Stimulated activated CD8-positive, alpha-beta memory T cell treated with anti-CD3 and anti-CD28 coated beads, Interleukin-7, amount 100 ng/mL, for 24 hours (primary cell): ENCODE results near the gene NUAK2.
"Not testable (repeated sequence)": the region's sequence is repeated elsewhere in the genome, so short reads cannot be mapped to it uniquely, and the experiment has no call there.

ENCODE experiments used
- DNase-seq: peaks from one replicate; pipeline ENCODE4 v3.0.0-alpha.2; 2020; ENCODE audit warnings: low read depth

The NUAK2 gene

DNA sequence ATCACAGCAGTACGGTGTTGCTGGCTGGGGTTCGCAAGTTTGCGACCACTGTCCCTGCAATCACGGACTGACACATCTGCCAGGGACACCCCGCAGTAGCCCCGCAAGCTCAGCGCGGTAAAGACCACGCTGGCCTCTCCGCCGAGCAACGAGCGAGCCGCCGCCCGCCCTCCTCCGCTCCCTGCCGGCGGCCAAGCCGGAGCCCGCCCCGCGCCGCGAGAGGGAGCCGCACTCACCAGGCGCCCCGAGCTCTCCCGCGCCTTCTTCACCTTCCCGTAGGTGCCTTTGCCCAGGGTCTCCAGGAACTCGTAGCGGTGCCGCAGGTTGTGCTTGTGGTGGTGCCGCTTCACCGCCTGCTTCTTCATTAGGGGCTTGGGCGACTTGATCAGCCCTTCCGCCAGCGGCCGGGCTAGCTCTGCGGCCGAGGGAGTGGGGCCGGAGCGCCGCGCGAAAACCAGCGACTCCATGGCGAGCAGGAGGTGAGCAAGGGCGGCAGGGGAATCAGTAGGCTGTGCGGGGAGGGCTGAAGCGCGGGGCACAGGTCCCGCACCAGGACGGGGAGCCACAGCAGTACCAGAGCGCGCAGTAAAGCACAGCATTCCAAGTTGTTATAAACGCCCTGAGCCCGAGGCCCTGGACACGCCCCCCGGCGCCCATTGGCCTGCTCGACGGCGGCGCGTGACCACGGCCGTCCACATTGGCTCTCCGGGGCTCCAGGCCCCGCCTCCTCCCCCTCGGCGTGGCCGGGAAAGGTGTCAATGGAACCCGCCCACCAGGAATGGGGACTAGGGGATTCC is at the start of gene NUAK2:
NUAK2 (minus strand) TSS at position 584 of the 797 bp plus-strand sequence; CDS start at position 467, 117 bp downstream.
- peak; percentile 53 for DNase-seq

DNA sequence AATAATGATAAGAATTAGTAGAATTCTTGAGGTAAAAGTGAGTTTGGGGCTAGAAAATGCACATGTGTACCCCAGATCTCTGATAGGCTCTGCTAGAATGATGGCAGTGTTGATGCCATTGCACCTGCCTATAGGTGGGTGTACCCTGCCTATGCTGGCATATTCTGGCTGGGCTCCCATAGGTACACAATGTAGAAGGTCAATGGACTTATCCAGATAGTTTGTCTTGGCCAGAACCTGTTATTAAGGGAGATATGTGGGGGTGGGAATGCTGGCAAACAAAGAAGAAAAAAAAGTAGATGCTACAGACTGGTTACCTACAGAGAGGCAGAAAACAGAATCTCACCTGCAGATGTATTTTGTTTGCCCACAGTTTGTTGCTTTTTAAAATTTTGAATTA is 49.2 kb upstream of the NUAK2 start:
- no peak for DNase-seq

DNA sequence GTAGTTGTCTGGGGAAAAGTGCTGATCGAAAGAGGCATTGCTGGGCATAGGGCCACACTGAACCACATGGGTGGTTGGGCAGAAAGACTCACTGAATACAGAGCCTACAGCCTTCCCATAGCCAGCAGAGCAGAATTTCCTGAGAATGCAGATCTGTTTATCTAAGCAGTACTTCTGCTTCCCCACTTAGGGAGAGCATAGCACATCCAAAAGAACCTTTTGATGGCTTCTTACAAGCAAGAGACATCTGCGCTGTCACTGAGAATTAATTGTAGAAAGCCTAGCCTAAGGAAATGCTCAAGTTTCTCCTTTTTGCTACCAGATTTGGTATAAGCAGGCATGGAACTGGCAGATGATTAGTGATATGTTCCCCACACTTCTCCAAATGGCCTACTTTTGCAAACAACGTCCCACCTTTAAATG is 48.2 kb upstream of the NUAK2 start:
- DNase-seq, result no peak

DNA sequence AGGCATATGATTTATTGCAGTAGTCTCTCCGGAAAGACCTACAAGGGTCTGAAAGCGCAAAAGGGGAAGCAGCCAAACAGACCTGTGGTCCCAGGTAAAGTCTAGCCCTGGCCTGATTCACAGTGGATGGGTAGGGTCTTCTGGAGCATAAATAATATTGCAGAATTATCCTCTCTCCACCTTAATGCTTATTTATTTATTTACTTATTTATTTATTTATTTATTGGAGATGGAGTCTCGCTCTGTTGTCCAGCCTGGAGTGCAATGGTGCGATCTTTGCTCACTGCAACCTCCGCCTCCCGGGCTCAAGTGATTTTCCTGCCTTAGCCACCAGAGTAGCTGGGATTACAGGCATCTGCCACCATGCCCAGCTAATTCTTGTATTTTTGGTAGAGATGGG is 46.9 kb upstream of the NUAK2 start:
- DNase-seq, result no peak

DNA sequence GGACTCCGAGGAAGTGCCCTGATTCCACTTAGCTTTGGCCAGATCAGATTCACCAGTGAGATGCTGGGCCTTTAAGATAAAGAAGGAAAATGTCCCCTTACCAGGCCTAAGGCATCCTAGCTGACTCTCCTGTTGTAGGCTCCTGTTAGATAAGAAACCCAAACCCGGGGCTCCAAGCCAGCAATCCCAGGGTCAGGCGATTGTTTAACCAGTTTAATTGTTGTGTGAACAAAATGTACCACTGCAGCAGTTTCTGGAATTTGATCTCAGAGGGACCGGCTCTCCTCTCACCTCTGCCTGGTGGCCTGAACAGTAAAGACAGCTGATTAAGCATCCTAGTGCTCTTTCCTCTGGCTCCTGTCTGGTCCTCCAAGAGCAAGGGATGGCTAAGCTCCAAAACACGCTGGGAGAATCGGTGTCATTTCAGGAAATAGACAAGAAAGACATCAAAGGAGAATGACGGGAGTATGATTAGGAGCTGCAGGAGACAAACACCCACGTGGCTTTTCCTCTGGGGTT is 44.5 kb upstream of the NUAK2 start:
- no peak for DNase-seq

DNA sequence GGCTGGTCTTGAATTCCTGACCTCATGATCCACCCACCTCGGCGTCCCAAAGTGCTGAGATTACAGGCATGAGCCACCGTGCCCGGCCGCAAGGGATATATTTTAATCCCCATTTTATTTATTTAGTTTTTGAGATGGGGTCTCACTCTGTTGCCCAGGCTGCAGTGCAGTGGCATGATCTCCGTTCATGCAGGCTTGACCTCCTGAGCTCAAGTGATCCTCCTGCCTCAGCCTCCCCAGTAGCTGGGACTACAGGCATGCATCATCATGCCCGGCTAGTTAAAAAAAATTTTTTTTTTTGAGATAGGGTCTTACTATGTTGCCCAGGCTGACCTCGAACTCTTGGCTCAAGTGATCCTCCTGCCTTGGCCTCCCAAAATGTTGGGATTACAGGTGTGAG is 43.5 kb upstream of the NUAK2 start:
- DNase-seq, result not testable (repeated sequence)

DNA sequence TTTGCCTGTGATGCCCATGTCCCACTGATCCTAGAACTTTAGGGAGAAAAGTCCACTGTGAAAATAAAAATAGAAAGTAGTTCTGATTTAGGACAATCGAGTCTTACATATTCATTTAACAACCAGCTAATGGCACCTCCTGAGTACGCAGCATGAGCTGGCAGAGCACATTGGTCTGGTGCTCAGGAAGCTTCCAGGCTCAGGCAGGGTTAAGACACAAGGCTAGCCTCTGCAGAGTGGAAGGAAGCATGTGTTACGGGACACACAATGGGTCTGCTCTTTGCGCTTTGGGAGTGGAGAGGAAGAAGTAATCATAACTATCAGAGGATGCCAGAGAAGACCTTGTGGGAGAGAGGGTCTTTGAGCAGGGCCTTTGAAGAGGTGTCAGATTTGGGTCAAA is 39.3 kb upstream of the NUAK2 start:
- no peak for DNase-seq

DNA sequence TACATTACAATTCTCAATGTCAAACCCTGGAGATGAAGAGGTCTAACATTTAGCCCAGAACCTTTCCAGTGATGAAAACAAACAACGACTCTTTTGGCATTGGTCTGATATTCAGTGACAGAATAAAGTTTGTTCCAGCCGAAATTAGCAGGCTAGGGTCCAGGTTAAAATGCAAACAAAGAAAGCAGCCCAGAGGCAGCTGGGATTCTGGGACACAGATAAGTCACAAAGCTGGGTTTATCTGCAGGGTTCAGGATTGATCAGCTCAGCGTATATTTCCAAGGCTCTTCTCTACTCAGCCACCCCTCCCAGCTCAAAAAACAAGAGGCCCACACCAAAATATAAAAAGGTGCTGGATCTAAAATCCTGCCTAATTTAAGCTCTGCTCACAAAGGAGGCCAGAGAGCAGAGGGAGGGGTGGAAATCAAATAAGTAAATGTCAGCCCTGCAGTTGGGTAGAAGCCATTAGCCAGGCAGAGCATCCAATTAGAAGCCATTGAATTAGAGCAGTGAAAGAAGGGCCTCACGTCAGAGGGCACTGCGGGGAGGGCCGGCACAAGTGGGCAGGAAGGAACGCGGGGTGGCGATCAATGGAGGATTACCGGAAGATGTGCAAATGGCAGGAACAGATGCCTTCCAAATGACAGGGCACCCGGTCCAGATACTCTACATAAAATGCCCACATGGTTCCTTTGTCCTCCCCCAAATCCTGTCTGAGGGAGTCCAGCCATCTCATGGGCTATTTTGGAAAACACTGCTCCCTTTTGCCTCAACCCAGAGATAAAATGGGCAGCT is 38.4 kb upstream of the NUAK2 start:
- no peak for DNase-seq

DNA sequence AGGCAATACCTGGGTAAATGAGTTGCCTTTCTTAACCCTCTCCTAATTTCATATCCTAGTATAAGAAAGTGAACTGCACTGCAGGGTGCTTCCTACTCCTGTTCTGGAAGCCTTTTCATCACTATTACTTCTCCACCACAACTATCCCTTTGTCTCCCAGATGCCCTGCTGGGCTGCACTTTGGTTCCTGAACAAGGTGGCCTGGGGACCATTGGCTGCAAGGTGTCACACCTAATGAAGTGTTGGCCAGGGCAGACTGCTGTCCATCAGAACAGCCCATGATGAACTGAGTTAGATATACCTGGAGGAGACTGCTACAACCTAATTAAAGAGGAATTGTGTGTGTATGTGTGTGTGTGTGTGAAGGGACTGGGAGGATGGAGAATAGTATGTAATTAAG is 37.0 kb upstream of the NUAK2 start:
- DNase-seq, result no peak

DNA sequence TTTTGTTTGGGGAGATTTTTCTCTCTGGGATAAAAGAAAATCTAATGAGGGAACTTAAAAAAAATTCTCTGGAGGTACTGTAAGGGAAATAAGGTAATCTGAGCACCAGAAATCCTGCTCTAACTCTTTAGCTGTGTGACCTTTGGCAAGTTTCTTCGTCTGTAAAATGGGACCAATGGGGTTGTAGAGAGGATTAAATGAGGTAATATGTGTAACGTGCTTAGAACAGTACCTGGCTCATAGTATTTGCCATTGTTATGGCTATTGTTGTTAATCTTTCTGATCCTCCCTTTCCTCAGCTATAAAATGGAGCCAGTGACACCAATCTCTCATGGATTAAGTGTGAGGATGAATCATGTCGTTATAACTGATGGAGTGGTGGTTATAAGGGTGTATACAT is 36.0 kb upstream of the NUAK2 start:
- DNase-seq, result no peak

DNA sequence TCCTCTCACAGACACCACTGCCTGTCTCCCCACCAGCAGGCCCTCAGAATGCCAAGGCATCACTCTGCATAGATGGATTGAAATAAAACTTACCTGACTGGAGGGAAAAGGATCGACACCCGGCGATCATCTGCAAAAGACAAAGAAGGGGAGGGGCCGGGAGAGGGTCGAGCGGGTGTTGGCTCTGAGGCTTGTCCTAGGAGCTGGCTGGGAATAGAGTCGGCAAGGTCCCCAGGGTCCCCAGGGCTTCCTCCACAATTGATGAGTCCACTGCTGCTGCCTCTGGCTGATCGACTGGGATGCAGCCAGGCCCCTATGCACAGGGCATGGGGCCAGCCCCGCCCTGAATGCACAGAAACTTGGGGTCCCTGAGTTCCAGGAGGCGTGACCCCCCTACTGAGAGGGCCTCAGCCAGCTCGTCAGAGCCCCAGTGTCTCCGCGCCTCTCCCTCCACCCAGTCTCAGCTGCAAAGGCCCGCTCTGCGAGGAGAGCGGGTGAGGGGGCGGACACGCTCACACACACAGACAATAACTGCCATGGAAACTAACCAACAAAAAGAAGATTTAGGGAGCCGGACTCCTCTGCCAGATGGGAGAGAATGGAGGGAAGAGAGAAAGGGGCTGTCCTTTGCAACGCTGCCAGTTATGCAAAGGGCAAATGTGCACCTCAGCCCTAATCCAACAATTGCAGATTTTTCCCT is 35.0 kb upstream of the NUAK2 start, which contains the start of gene KLHDC8A:
KLHDC8A (minus strand) TSS at position 483 of the 700 bp plus-strand sequence. CDS start 13,318 bp downstream, outside the sequence.
- no peak for DNase-seq

DNA sequence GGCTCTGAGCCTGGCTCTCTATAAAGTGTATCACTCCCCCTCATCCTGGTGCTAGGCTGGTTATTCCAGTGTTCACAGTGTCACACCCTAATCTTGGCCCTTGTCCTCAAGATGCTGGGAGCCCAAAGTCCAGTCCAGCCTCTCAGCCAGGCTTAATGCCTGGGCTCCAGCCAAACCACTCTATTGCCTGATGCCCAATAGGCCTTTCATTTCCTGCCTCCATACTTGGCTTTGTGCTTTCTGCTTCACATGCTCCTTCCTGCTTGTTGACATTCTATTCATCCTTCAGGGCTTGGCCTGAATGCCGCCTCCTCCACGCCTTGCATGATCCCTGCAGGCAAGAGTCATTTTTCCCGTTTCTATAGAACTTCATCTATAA is 33.5 kb upstream of the NUAK2 start:
- DNase-seq, result no peak

DNA sequence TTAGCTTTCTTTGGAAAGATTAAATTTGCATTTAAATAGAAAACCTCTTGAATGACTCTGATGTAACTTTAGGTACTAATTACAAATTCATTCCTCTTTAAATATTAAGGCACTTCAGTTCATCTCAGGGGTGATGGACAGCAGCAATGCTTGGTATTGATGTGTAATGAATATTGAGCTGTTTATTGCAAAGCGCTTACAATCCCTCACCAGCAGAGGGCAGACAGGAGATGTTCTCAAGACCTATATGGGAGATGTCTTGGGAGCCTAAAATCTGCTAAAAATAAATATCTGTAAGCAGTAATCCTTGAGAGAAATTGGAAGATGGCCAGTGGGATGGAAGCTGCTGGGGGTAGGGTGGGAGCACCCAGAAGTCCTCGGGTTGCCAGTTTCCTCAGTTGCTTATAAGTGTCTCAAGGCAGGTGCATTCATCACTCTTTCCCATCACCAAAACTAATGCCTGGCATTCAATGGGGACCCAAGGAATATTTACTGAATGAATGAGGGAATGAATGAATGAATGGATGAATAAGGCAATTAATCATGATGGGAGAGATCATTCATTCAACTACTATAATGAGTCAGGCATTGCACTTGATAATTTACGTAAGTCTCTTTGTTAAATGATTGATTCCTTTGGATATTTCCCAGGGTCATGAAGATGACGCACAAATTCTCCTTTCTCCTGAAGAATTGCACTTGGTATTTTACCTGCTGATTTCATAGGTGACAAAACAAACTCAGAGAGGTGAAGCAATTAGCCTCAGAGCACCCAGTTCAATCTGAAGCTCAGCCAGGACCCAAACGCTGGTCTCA is 32.9 kb upstream of the NUAK2 start:
- DNase-seq, result peak; percentile 33

DNA sequence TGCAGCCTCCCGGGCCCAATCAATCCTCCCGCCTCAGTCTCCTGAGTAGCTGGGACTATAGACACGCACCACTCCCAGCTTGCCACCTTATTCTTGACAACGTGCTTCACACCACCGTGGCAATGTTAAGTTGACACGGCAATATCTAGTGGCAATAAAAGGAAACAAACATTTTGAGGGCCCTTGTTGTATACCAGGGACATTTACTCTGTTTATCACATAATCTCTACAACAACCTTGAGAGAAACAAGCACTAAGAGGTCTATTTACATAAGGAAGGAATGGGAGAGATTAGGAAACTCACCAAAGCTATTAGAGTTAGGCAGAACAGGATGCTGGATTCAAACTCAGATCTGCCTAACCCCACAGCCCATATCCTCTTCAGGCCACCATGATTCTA is 32.1 kb upstream of the NUAK2 start:
- no peak for DNase-seq

DNA sequence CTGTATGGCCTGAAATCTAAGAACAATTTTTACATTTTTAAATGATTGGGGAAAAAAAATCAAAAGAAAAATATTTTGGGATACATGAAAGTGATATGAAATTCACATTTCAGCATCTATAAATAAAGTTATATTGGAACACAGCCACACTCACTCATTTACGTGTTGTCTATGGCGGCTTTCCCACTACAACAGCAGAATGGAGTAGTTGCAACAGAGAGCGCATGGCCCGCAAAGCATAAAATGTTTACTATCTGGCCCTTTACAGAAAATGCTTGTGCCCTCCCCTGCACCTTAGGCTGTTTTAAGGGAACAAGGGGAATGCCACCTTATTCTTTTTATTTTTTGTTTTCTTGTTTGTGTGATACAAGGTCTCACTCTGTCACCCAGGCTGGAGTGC is 31.6 kb upstream of the NUAK2 start:
- no peak for DNase-seq

DNA sequence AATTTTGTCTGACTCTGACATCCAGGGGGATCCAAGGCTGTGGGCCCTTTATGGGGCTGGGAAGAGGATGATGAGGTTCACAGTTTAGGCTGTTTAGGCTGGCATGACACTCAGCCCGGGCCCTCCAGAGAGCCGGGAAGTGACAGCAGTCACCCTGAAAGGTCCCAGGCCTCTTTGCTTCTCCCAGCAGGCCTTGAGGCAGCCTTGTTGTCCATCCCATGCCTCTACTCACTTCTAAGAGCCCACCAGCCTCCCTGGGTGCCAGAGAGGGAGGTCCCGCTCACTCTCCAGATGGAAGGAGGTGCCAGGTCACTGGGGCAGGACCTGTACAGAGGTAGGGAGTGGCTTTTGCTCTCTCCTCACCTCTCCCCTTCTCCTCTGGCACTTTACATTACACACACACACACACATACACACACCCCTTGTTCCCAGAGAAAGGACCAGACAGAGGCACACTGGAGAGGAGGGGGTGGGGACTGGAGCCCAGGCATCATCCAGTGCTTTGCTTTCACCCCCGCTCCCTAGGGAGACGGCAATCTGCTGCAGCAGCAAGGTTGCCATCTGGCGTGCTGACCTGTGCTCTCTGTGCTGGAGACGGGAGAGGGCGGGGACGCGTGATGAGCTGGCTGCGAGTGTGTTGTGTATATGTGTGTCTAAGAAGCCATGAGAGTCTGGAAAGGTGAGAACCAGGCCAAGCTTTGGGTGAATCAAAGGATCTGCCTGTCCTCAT is 30.6 kb upstream of the NUAK2 start:
- DNase-seq, result no peak

DNA sequence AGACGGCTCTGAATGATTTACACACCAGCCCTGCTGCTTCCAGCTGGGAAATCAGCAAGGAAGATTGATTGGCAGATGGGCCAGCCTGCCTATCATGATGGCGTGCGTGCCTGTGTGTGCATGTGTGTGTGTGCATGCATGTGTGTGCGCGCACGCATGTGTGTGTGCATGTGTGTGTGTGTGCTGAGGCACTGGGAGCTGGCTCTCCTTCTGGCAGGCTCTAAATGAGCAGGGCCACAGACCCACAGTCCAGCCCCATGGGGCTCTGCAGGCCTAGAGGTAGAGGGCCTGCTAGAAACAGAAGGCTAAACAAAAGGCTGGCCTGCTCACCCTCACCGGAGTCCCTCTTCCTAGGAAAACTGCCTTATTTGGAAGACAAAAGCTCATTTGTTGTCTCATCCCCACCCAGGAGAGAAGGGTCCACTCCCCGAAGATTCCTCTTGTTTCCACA is 29.2 kb upstream of the NUAK2 start:
- DNase-seq, result no peak

DNA sequence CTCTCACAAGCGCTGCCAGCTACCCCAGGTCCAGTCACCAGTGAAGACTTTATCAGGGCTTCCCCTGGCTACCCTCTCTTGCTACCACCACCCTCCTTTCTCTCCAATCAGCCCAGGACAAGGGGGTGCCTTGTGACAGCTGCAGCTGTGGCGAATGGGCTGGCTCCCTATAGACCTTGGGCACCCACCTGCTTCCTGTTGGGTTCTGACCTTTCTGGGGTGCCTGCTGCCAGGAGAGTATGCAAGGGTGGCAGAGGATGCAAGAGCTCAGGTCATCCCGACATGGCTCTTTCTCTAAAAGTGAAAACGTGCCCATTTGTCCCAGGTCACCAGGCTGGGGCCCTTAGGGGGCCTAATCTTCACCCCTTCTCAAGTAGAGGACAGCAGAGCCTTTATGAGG is 28.6 kb upstream of the NUAK2 start:
- DNase-seq, result no peak

DNA sequence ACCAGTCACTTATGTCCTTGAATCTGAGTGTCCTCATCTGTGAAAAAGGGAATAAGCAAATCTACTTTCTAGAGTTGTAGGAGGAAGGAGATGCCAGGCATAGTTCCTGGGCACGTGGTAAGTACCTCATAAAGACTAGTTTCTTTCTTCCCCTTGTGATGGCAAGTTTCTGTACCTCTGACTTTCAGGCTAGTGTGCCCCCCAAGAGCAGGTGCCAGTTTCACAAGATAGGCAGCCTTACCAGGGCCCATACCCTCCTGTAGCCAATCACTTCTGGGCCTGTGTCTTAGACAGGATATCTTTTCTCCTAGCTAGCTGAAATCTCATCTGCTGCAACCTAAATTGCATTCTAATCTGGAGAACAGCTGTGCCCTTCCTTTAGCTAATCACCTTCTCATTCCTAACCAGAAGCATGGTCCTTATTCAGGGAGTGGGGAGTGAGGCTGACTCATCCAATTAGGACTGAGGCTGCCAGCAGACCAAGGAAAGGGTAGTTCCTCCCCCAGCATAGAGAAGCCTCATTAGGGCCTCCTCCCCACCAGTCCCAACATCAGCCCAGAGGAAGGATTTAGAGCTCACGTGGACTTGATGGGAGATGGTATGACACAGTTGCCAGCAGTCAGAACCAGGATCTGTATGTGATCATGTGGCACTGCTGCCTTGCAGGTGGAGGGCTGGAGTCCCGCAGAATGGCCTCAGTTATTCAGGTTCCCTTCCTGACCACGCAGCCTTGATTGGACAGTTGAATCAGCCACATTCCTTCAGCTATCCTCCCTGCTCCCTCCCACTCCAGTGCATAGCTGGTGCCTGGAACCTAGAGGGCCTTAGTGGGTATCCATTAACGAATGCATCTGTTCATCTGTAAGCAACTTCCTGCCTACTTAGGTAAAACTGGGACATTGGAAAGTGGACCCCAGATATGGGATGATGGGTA is 27.3 kb upstream of the NUAK2 start:
- DNase-seq, result no peak
